ENCODE results near the gene ITM2A.

GRCh38 chrX:79368441-79368840 lies 1.3 kb upstream of the ITM2A start:
- no peak for TF ChIP-seq POLR2AphosphoS5 (IDR thresholded peaks at IDR 0.05)
- TF ChIP-seq CTCF (IDR thresholded peaks at IDR 0.05): no peak
- no peak for TF ChIP-seq POLR2A (IDR thresholded peaks at IDR 0.05)
- no peak for TF ChIP-seq EP300 (IDR thresholded peaks at IDR 0.05)

Measured in sigmoid colon (tissue), 4 donors.